Testis (tissue), 3 donors: Measurements from ENCODE around the gene PPP1R2. TPM values are rescaled to one million over a fixed set of nuclear protein-coding genes. Genes with fewer than 3 reads are reported as not detected.

ENCODE experiments used
- DNase-seq: peaks from one replicate; pipeline ENCODE4 v3.0.0-alpha.2; 2019
- H3K27ac ChIP-seq, 2 donors: fragments of 200-600 bp; sonication (generic); one replicate each; pipeline ENCODE4 v1.5.1; 2019
- H3K27me3 ChIP-seq: fragments of 200-600 bp; sonication (generic); one replicate; pipeline ENCODE4 v1.5.1; 2019
- H3K36me3 ChIP-seq: fragments of 200-600 bp; sonication (generic); one replicate; pipeline ENCODE4 v1.5.1; 2017; ENCODE audit warnings: low read depth; ENCODE audit errors: missing control alignments
- H3K4me1 ChIP-seq: fragments of 200-600 bp; sonication (generic); one replicate; pipeline ENCODE4 v1.5.1; 2019
- H3K4me3 ChIP-seq, 2 donors: fragments of 200-600 bp; sonication (generic); one replicate each; pipeline ENCODE4 v1.5.1; 2017 to 2019
- H3K9me3 ChIP-seq: fragments of 200-600 bp; sonication (generic); one replicate; pipeline ENCODE4 v1.5.1; 2017
- CTCF ChIP-seq, 3 experiments: fragments of 450-650 bp in 2 of 3; fragments of 200-600 bp in 1 of 3; sonication (generic) in 1 of 3; IDR thresholded peaks; one replicate each; pipeline ENCODE4 v1.5.1; 2016 to 2019; ENCODE audit warnings: antibody characterized with exemption in 3 of 3, mild to moderate bottlenecking in 2 of 3, moderate library complexity in 1 of 3
- POLR2A ChIP-seq: fragments of 450-650 bp; IDR thresholded peaks from one replicate; pipeline ENCODE4 v1.6.1; 2017; ENCODE audit warnings: antibody characterized with exemption, mild to moderate bottlenecking, moderate library complexity
- WGBS, 2 donors: methylation state at CpG; one replicate each; pipeline ENCODE4 v1.1.5; 2018; 5-methylcytosine and 5-hydroxymethylcytosine counted together
- intact Hi-C: fragments of 100-400 bp; cut with DNase I; formaldehyde crosslinking; loops from one replicate; pipeline ENCODE4 v1.15.1; 2023; ENCODE audit warnings: low total_unique reads
- polyA plus RNA-seq: library from polyadenylated mRNA; stranded (reverse); fragments of 350-450 nt; fragmentation: Illumina TruSeq; extraction: RNeasy Lipid Tissue Mini Kit (QIAGEN cat#74804); gene quantifications from one replicate; pipeline ENCODE4 v1.2.3, GENCODE V29; 2014; ENCODE audit warnings: low read depth, low replicate concordance; ENCODE audit not compliant: insufficient read depth
- total RNA-seq, 2 donors: library from RNA; depleted of rRNA; stranded (reverse); fragments of >200 nt; gene quantifications; one replicate each; pipeline ENCODE4 v1.2.3, GENCODE V29; 2016

The PPP1R2 gene
- total and polyA plus RNA-seq, 3 donors from 2014 or later = 109 to 132 (median 129) TPM

GRCh38 chr3:195551381-195551978 lies 8.4 kb upstream of the PPP1R2 start:
- H3K4me1 ChIP-seq = peaks cover 3% of the 10 kb centered on the region
- H3K4me3 ChIP-seq = no peak overlapping the region
- TF ChIP-seq POLR2A = no peak
- TF ChIP-seq CTCF (IDR thresholded peaks at IDR 0.05) = no peak
- intact Hi-C loops = no loop called here
- WGBS, 2 donors = 56 to 58% methylated on average over 7 of the region's 7 CpGs
- no peaks in the 10 kb centered on the region for H3K36me3 ChIP-seq
- peak; percentile 41 for DNase-seq
- no peak overlapping the region for H3K27ac ChIP-seq
- H3K27me3 ChIP-seq = no peaks in the 10 kb centered on the region
- H3K9me3 ChIP-seq = no peaks in the 10 kb centered on the region

GRCh38 chr3:195550723-195551122 lies 7.6 kb upstream of the PPP1R2 start:
- no peak for TF ChIP-seq CTCF (IDR thresholded peaks at IDR 0.05)
- no peak for TF ChIP-seq POLR2A
- Histone ChIP-seq H3K27ac (no peak overlapping the region), H3K27me3 (no peaks in the 10 kb centered on the region), H3K36me3 (no peaks in the 10 kb centered on the region), H3K4me1 (peaks cover 8% of the 10 kb centered on the region), H3K4me3 (no peak overlapping the region), H3K9me3 (no peaks in the 10 kb centered on the region)
- DNase-seq = no peak
- WGBS, 2 donors = 34 to 42% methylated on average over 4 of the region's 4 CpGs
- intact Hi-C loops = no loop called here

- TF ChIP-seq CTCF (IDR thresholded peaks at IDR 0.05) = no peak
- TF ChIP-seq POLR2A = no peak
- H3K4me1 ChIP-seq = peaks cover 8% of the 10 kb centered on the region
- intact Hi-C loops = no loop called here
- DNase-seq = no peak
- no peak overlapping the region for H3K27ac ChIP-seq
- no peaks in the 10 kb centered on the region for H3K36me3 ChIP-seq
- no peak overlapping the region for H3K4me3 ChIP-seq
- H3K9me3 ChIP-seq = no peaks in the 10 kb centered on the region
- H3K27me3 ChIP-seq = no peaks in the 10 kb centered on the region
- whole genome bisulfite sequencing, 2 donors = 64 to 71% methylated on average over 9 of the region's 9 CpGs
Measured at GRCh38 chr3:195549931-195550519, 6.9 kb upstream of the PPP1R2 start.

- WGBS, 2 donors = 73 to 87% methylated on average over 2 of the region's 2 CpGs
- no peak for TF ChIP-seq CTCF (IDR thresholded peaks at IDR 0.05)
- TF ChIP-seq POLR2A = no peak
- no peak for DNase-seq
- no peaks in the 10 kb centered on the region for H3K27me3 ChIP-seq
- intact Hi-C loops = no loop called here
- H3K4me1 ChIP-seq = peaks cover 8% of the 10 kb centered on the region
- no peak overlapping the region for H3K4me3 ChIP-seq
- H3K27ac ChIP-seq = no peak overlapping the region
- H3K36me3 ChIP-seq = no peaks in the 10 kb centered on the region
- no peaks in the 10 kb centered on the region for H3K9me3 ChIP-seq
Measured at GRCh38 chr3:195548987-195549386, 5.9 kb upstream of the PPP1R2 start.

- intact Hi-C loops = no loop called here
- H3K27me3 ChIP-seq = no peaks in the 10 kb centered on the region
- H3K9me3 ChIP-seq = no peaks in the 10 kb centered on the region
- no peak overlapping the region for H3K27ac ChIP-seq
- no peak for TF ChIP-seq POLR2A
- TF ChIP-seq CTCF (IDR thresholded peaks at IDR 0.05) = no peak
- no peak overlapping the region for H3K4me3 ChIP-seq
- H3K4me1 ChIP-seq = peaks cover 8% of the 10 kb centered on the region
- DNase-seq = no peak
- no peaks in the 10 kb centered on the region for H3K36me3 ChIP-seq
Measured at GRCh38 chr3:195548501-195548900, 5.4 kb upstream of the PPP1R2 start.
